Neutrophil (primary cell): Measurements from ENCODE around the gene CDR2.

Source experiments
- H3K27ac ChIP-seq: fragments of 200-600 bp; sonication (generic); 2 replicates; pipeline ENCODE4 v1.5.1; 2016; ENCODE audit warnings: mild to moderate bottlenecking, moderate library complexity
- H3K27me3 ChIP-seq: fragments of 200-600 bp; sonication (generic); 2 replicates; pipeline ENCODE4 v1.6.0; 2016; ENCODE audit warnings: mild to moderate bottlenecking
- H3K36me3 ChIP-seq: fragments of 200-600 bp; sonication (generic); 2 replicates; pipeline ENCODE4 v1.5.1; 2017
- H3K4me1 ChIP-seq, 2 experiments: fragments of 200-600 bp in 1 of 2; sonication (generic) in 1 of 2; 1 replicate in 1 of 2; 2 replicates in 1 of 2; pipeline versions ENCODE4 v1.5.1 to v1.6.1; 2013 to 2016; ENCODE audit warnings: low read depth in 1 of 2, low read length in 1 of 2, mild to moderate bottlenecking in 1 of 2, moderate library complexity in 1 of 2; ENCODE audit not compliant: control insufficient read depth in 1 of 2, insufficient read depth in 1 of 2
- H3K4me3 ChIP-seq, 2 experiments: fragments of 200-600 bp in 1 of 2; sonication (generic) in 1 of 2; 1 replicate in 1 of 2; 2 replicates in 1 of 2; pipeline ENCODE4 v1.5.1; 2013 to 2016; ENCODE audit warnings: low read depth in 1 of 2, low read length in 1 of 2, mild to moderate bottlenecking in 1 of 2, moderate library complexity in 1 of 2
- H3K9me3 ChIP-seq: fragments of 200-600 bp; sonication (generic); 2 replicates; pipeline ENCODE4 v1.5.1; 2016
- CTCF ChIP-seq: fragments of 200-600 bp; sonication (generic); IDR thresholded peaks from 2 replicates; pipeline ENCODE4 v1.5.1; 2016; ENCODE audit warnings: antibody characterized with exemption

Gene CDR2

GRCh38 chr16:22335668-22336246 is 38.7 kb downstream of the CDR2 start:
- H3K36me3 ChIP-seq: peaks cover 23% of the 10 kb centered on the region
- H3K4me3 ChIP-seq: no peak overlapping the region
- no peak for TF ChIP-seq CTCF
- H3K9me3 ChIP-seq: no peaks in the 10 kb centered on the region
- H3K27me3 ChIP-seq: no peaks in the 10 kb centered on the region
- no peaks in the 10 kb centered on the region for H3K4me1 ChIP-seq
- no peak overlapping the region for H3K27ac ChIP-seq

- Histone ChIP-seq H3K36me3 (peaks cover 25% of the 10 kb centered on the region), H3K4me3 (no peak overlapping the region), H3K9me3 (no peaks in the 10 kb centered on the region), H3K4me1 (peaks cover 6% of the 10 kb centered on the region in 2 experiments), H3K27ac (no peak overlapping the region), H3K27me3 (no peaks in the 10 kb centered on the region)
- TF ChIP-seq CTCF: no peak
These were observed 40.9 kb downstream of the CDR2 start for GRCh38 chr16:22333457-22333994.

GRCh38 chr16:22330326-22330725 is 44.1 kb downstream of the CDR2 start:
- Histone ChIP-seq H3K9me3 (no peaks in the 10 kb centered on the region), H3K27me3 (no peaks in the 10 kb centered on the region), H3K27ac (no peak overlapping the region), H3K4me1 (peaks cover 6% of the 10 kb centered on the region in 2 experiments), H3K36me3 (peaks cover 55% of the 10 kb centered on the region), H3K4me3 (no peak overlapping the region)
- no peak for TF ChIP-seq CTCF

GRCh38 chr16:22329199-22329695 is 45.2 kb downstream of the CDR2 start:
- Histone ChIP-seq H3K36me3 (peaks cover 58% of the 10 kb centered on the region), H3K4me3 (no peak overlapping the region), H3K9me3 (no peaks in the 10 kb centered on the region), H3K27ac (no peak overlapping the region), H3K4me1 (peaks cover 6% of the 10 kb centered on the region in 2 experiments), H3K27me3 (no peaks in the 10 kb centered on the region)
- TF ChIP-seq CTCF: no peak

GRCh38 chr16:22328081-22328725 is 46.2 kb downstream of the CDR2 start:
- H3K4me1 ChIP-seq: peaks cover 6% of the 10 kb centered on the region in 2 experiments
- no peaks in the 10 kb centered on the region for H3K27me3 ChIP-seq
- peaks cover 60% of the 10 kb centered on the region for H3K36me3 ChIP-seq
- H3K27ac ChIP-seq: no peak overlapping the region
- H3K9me3 ChIP-seq: no peaks in the 10 kb centered on the region
- H3K4me3 ChIP-seq: no peak overlapping the region
- no peak for TF ChIP-seq CTCF
